Epidermal melanocyte (primary cell): Measurements from ENCODE around the gene CFAP161.
"Not testable (repeated sequence)": the region's sequence is repeated elsewhere in the genome, so short reads cannot be mapped to it uniquely, and the experiment has no call there.

Experiments
- DNase-seq: peaks from one replicate; pipeline ENCODE4 v3.0.0; 2011; ENCODE audit warnings: low spot score; ENCODE audit not compliant: insufficient read length

CFAP161 gene

DNA sequence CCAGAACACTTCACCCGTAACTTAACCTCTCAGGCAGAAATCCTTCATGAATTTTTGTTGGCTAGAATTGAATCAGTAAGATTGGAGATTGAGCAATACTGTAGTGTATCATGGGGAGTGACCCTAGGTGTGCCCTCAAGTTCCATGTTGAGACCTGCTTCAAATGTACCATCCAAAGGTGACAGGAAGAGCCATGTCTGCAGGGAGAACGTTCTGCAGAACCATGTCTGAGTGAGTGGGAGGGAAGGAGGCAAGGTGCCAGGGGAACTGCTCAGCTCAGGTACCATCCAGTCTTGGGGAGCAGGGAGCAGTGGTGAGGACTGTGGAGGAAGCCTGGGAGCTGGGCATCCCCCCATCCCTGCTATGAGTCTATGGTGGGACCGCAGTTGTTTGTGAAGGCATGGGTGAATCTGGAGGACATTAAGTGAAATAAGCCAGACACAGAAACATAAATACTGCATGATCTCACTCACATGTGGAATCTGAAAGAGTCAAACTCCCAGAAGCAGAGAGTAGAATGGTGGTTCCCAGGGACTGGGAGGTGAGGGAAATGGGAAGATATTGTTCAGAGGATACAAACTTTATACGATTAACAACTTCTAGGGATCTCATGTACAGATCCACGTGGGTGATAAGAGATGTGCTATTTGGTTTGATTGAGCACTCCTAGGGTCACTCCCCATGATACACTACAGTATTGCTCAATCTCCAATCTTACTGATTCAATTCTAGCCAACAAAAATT is 23.3 kb downstream of the CFAP161 start:
- no peak for DNase-seq

DNA sequence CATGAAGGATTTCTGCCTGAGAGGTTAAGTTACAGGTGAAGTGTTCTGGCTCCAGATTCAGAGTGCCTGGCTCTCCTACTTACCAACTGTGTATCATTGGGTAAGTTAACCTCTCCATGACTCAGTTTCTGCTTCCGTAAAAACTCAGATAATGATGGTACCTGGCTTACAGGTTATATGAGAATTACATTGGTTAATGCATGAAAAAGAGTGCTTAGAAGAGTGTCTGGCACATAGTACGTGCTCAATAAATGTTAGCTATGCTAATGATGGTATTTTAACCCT is 23.8 kb downstream of the CFAP161 start:
- DNase-seq: no peak

DNA sequence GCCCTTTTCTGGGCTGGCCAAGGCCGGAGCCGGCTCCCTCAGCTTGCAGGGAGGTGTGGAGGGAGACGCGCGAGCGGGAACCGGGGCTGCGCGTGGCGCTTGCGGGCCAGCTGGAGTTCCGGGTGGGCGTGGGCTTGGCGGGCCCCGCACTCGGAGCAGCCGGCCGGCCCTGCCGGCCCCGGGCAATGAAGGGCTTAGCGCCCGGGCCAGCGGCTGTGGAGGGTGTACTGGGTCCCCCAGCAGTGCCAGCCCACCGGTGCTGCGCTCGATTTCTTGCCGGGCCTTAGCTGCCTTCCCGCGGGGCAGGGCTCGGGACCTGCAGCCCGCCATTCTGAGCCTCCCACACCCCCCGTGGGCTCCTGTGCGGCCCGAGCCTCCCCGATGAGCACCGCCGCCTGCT is 24.5 kb downstream of the CFAP161 start:
- DNase-seq: not testable (repeated sequence)

DNA sequence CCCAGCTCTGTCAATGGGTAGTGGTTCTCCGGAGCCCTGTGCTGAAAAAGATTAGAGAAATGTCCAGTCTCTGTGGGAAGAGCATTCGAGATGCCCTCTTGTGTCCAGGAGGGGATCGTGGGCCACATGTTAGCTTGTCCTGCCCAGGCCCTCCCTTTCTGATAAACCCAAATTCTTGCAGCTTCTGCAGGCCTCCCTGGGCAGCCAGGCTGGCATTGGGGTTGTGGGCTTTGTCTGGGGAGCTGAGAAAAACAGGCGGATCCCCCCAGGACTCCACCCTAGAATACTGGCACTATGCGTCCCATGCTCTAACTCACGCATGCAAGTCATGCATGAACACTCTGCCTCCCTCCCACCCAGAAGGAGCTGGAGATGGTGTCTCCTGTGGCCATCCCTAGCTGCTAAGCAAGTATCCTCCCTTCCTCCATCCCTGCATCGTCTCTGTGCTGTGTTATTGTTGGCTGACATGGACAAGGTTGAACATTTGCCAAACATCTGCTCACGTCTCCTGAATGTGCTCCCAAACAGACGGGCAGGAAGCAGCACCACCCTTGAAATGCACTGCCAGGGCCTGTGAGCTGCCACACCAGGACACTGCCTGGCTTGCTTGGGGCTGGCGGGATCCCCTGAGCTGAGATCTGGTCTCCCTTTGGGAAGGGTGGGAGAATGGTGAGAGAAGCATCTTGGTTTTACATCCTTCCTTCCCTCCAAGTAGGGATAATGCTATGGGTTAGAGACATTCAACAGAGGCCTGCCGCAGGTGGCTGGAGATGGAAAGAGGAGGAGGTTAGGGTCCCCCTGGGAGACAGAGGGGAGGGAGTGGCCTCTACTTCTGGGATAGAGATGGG is 26.5 kb downstream of the CFAP161 start:
- DNase-seq: peak; percentile 56

DNA sequence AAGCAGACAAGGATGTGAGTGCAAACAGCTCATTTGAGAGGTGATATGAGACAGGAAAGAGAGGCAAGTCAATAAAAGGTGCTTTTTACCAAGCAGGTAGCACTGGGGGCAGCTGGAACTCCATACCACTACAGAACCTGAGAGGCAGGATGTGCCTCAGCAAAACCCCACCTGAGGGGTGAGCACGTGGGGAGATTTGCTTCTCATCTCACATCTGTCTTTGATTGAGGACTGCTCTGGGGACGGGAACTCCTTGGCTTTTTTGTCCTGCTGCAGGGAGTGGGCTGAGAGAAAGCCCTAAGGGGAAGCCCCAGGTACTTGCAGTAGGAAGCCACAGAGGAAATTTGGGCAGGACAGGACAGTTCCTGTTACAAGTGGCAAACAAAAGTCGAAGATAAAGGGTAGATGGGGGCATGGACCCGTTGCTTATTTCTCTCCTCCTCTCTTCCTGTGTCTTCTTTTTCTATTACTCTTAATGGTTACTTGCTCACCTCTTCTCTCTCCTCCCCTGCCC is 27.1 kb downstream of the CFAP161 start:
- no peak for DNase-seq

DNA sequence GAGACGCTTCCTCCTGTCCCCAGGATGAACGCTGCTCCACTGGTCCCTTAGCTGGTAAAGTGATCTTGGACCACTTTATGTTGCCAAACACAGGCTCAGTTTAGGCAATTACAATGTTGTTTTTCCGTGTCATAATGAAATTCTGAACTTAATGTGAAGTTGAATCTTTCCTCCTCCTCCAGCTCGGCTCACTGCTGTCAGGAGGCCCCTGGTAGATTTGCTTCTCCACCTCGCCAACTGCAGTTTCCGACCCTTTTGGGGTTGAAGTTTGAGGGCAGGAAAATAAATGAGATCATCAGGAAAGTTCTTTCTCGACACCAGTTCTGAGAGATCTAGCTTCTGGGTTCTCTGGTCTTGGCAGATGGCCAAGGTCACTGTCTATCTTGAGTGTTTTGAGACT is 27.8 kb downstream of the CFAP161 start:
- DNase-seq: no peak

DNA sequence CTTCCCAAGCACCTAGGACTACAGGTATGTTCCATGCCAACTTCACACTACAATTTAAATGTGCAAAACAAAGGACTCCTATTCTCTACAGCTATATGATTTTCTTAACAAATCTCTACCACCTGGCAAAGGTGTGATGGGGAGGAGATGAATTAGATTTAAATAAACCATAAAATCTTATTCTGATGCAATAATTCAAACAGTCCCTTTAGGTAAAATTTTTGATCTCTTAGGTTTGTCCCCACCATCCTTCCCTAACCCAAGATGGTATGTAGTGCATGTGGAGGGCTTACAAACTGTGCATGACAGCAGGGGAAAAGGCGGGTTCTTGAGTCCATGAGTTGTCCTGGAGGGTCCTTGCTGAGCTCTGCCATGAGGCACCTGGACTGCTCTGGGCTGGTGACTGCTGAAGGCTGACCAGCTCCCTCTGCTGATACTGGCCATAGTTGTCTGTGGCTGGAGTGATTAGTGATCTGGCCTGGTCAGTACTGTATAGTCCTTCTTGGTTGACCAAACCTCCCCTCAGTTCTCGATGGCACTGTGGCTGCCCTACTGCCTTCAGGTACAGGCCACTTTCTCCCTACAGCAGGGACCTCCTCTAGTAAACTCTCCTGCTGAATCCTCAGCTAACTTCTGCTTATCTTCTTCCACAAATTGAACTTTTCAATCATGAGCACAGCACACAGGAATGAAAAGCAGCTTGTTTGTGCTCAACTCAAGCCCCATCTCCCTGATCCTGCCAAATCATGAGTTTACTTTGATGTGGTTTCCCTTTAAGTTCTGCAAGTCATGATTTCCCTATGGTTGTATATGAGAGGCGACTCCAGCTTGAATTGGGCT is 30.1 kb downstream of the CFAP161 start:
- no peak for DNase-seq

DNA sequence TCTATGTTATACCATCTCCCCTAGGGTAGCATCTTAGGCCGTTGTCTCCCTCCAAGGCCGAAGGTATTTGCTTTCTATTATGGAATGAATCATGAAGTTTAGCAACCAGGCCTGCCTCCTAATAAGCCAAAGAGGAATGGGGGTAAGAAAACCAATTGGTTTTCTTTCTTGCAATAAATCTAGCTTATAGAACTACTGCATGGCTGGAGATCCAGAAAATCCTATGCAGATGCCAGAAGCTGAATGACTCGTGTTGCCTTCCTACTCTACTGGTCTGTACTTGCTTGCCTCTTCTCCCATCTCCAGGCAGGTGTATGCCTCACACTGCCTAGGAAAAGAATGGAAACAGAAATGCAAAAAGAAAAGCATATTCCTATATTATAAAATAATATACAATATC is 31.5 kb downstream of the CFAP161 start:
- DNase-seq: no peak

DNA sequence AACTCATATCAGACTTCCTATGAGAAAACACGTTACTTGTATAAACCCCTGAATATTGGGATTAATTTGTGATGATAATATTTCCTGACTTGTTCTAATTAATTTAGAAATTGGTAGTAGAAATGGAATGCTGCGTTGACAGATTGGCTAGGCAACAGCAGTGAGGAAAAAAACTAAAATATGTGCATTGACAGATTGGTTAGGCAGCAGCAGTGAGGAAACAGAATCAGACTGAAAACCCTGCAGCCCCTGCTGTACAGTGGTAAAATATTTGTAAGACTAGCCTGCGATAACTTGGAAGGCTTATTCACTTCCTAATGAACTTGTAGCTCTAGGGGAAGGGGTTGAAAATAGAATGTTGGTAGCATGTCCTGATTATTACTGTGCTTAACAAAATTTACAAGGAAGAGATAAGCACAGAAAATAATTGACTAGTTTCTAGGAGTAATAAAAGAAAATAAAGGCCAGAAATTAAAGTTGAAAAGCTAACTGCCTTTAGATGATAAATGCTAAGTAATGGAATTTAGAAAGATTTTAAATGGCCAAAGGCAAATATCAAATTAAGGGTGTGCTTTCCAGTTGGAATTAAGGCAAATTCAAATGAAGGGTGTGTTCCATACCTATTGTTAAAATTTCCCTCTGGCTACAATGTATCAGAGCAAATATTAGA is 32.7 kb downstream of the CFAP161 start:
- DNase-seq: no peak

DNA sequence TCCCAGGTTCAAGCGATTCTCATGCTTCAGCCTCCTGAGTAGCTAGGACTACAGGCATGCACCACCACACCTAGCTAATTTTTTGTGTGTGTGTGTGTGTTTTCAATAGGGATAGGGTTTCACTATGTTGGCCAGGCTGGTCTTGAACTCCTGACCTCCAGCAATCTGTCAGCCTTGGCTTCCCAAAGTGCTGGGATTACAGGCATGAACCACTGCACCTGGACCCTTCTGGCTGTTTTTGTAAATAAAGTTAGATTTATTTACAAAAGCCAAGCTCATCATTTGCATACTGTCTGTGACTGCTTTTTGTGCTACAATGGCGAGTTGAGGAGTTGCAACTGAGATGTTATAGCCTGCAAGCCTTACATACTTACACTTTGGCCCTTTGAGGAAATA is 34.1 kb downstream of the CFAP161 start:
- DNase-seq: no peak

DNA sequence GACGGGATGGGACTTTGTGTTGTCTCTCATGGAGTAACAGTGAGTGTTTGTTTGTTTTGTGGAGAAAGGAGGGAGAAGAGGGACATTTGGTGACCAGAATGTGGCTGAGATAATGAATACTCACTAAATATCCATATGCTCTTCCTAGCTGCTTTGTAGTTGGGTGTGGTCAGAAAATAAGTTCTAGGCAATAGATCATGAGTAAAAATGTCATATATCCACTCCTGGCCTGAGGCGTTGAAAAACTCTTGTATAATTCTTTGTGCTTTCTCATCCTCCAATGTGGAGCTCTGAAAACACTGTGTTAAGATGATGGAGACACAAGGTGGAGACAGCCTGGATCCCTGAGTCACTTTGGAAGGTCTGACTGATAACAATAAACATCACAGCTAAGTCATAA is 34.6 kb downstream of the CFAP161 start:
- no peak for DNase-seq

DNA sequence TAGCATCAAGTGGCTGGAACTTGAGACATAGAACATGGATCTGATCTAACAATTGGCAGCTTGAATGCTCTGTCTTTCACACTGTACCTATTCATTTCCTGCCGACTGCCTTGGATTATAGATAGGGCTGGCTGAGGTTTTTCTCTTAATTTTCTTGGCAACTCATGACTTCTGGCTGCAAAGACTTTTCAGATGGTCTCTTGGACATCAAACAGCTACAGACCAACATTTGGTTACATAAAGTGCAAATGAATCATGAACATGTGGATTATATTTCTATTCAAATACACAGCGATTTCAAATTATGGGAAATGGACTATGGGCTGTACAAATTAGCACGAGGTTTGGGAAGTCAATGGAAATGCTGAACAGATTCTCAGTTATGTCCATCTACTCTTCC is 36.4 kb downstream of the CFAP161 start:
- no peak for DNase-seq

DNA sequence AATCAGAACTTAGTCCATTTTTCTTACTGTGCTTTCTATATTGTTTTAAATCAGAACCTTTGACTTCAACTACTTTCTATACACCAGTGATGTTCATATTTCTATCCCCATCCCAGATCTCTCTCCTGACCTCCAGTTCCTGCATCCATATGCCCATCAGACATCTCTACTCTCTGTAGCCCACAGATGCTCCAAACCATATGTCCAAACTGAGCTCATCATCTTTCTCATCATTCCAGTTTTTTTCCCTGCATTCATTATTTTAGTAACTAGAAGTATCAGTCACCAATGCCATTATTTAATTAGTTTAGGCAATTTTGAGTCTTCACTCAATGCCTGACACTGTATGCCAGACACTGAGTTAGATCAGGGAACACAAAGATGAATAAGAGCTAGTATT is 37.2 kb downstream of the CFAP161 start:
- DNase-seq: no peak

DNA sequence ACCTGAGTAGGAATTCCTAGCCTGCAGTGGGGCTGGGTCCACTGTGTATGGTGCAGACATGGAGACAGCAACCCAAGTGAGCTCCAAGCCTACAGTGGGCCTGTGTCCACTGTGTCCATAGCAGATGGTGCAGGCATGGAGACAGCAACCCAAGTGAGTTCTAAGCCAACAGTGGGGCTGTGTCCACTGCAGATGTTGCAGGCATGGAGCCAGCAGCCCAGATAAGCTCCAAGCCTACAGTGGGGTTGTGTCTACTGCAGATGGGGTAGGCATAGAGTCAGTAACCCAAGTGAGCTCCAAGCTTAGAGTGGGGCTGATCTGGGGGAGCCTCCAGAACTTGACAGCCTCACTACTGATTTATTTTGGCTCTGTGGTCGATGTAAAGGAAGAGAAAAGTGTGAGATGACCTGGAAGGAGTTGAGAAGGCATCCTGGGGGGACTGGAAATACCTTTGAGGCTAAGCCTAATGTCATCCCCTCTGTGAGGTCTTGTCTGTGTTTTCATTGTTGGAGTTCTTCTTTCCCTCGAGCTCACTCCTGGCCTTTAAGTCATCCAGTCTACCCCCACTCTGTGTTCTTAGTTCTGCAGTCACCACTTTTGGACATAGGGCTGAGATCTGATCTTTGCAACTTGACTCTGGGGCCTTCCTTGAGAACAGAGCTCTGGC is 40.2 kb downstream of the CFAP161 start:
- DNase-seq: no peak

DNA sequence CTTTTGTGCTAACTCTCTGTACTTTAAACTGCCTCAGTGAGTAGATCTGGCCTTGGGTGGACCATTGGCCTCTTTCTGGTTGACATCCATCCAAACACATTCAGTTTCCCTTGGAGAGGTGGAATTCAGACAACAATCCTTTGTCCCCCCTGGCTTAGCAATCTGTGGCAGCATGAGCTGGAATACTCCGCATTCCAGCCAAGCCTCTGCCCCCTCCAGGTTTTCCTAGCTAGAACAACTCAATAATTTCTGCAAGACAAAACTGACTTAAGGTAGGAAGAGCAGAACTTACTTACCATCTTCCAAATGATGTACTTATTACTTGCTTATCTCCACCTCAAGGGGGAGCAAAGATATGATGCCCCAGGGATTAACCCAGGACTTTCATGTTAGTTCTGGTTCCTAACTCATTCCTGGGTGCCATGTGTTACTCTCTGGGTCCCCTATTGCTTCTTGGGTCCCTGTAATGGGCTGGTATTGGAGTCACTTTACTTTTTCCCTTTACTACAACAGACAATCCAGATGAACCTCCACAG is 40.8 kb downstream of the CFAP161 start:
- DNase-seq: no peak

DNA sequence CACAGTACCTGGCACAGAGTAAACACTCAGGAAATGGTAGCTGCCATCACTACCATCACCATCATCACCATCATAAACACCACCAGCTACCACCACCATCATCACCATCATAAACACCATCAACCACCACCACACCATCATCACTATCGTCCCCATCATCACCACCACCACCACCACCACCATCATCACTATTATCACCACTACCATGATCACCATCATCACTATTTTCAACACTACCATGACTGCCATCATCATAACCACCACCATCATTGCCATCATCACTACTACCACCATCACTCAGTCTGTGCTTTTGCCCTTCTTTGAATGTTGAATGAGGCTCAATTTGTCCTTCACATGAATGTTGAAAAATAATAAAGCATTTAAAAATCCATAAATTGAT is 41.4 kb downstream of the CFAP161 start:
- DNase-seq: no peak

DNA sequence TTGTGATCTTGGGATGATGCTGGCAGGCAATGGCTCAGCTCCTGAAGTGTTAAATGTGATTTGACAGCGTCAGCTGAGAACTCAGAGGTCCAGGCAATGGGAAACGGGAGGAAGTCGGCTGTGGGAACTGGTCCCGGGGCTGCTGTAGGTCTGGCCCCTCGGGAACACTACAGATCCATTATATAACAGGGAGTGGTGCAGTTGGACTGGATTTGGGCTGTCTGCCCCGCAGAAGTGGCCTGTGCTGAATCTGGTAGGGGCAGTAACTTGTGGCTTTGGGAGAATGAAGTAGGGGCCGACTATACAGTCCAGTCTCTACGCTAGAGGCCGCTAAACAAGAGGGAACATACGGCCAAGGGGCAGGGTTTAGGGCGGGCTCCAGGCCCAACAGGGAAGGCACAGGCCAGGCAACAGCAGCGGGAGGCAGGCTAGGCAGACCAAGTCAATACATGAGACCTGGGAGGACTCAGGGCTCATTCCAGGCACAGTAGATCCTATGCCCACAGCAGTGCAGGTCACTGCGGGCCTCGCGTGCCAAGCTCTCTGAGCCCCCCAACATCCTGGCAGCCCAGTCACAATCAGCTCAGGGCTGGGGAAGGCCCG is 42.3 kb downstream of the CFAP161 start:
- DNase-seq: no peak

DNA sequence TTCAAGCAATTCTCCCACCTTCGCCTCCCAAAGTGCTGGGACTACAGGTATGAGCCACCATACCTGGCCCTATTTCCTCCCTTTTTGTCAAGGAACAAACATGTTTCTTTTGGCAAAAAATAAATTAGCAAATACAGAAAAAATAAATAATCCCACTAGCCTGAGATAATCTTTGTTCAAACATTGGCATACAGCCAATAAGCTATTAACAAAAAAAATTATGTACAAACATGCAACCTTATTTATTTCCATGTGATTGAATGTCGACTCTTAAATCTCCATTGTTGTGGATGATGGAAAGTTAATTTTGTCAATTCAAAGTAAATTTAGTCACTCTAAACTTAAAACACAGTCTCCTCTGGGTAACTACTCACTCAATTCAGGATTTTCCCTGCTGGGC is 44.3 kb downstream of the CFAP161 start:
- DNase-seq: no peak

DNA sequence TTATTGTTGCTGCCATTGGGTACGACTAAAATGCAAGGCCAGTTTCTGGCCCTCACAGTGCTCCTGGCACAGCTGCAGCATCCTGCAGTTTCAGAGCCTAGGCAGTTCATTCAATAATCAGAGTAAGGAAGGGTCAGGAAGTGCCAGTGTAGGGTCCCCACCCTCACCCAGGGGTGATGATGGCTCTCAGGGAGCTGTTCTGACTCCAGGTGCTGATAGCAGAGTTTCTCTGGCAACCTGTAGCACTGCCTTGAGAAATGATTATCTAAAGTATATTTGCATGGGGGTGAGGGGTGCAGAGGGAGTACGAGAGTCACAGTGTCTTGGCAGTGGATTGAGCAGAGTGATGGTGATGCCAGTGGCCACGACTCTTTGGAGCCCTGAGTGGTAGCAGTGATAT is 47.1 kb downstream of the CFAP161 start:
- no peak for DNase-seq

DNA sequence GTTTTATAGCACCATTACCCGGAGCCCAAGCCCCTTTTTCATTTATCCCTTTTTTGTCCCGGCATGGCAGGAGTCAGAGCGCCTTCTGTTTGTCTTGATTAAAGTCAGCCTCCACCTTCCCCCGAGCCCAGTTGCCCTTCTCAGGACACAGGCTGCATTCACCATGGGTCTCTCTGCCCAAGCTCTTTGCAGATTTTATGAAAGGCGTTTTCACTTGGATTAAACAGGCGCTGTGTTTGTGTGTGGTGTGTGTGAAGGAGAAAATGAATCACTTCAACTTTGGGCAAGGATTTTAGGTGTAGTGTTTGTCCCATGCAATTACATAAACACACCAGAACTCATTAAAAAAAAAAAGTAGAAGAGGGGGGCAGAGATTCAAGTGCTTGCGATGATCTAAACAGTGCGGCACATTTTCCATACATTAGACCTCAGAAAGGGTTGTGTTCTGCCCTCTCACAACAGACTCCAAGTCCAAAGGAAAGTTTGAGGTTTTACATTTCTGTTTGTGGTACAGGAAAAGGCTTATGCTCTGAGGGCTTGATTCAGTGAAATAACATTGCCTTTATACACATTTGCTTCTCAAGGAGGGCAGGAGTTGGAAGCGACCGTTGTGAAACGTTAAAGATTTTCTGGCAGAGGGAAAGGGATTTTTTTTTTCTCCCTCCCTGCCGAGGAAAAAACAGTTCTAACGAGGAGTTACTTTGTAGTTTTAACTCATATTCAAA is 48.1 kb downstream of the CFAP161 start:
- DNase-seq: no peak
